Stimulated activated CD4-positive, alpha-beta T cell treated with anti-CD3 and anti-CD28 coated beads, Interleukin-2, amount 100 ng/mL, for 48 hours (primary cell): ENCODE data around the gene C16orf92.
A peak's percentile ranks its signal among the peaks of the same experiment; 100 is the strongest.
"Not testable (repeated sequence)": the region's sequence is repeated elsewhere in the genome, so short reads cannot be mapped to it uniquely, and the experiment has no call there.

Experiments used
- DNase-seq, 2 donors: peaks; one replicate each; pipeline ENCODE4 v3.0.0-alpha.2; 2020

The C16orf92 gene

DNA sequence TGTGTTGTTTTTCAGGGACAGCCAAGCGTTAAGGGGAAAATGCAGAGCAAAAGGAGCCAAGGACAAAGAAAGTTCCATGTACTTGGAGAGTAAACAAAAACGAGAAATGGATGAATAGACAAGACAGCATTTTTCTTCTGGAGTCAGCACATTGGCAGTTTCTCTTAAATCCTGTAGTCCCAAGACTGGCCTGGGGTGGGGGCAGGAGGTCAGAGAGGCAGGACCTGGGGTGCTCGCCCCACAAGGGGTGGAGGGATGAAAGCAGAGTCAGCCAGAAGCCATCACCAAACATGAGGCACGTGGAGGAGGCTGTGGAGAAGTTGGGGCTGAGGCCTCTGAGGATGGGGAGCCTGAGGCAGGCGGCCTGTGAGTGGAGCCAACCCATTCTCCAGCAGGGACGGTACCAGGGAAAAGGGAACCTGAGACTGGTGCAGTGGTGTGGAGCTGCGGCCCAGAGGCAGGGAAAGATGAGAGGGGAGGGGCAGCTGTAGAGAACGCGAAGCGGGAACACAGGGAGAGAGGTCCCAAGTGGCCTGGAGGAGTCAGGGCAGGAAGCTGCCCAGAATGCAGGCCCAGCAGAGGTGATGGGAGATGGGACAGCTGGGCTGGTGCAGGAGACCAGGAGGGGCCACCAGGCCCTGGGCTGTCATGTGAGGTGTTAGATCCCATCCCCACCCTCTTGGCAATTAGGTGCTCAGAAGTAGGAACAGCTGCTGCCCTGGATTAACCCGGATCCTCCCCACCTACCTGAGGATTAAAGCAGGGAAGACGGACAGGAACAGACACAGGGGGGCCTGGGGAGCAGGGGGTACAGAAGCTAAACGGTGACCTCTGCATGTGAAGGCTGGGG, 4.8 kb downstream of the C16orf92 start:
- no peak for DNase-seq

DNA sequence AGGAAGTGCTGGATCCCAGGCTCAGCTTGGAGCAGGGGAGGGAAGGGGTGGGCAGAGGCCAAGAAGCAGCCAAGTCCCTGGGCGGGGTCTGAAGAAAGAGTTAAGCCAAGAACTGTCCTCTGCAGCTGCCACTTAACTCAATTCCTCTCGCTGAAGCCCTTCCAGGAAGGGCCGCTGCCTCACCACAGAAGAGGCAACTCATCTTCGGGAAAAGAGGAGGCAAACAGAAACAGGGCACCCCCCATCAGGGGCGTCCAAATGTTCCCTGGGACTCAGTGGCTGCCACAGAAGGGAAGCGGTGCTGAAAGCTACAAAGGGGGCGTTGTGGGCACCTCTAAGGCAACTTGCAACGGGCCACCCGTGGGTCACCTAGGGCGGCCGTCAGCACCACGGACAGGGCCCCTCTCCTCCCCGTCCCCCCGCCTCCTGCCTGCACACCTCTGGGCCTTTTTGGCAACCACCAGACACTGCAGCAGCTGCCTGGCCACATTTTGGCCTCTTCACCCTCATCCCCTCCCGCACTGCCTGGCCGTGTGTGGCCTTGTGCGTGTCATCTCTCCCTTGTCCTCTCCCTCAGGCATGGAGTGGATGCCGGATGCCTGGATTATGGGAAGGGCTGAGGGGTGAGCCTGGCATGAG, 5.6 kb downstream of the C16orf92 start:
- DNase-seq, result peak in 1 of 2 donors; percentile 32

DNA sequence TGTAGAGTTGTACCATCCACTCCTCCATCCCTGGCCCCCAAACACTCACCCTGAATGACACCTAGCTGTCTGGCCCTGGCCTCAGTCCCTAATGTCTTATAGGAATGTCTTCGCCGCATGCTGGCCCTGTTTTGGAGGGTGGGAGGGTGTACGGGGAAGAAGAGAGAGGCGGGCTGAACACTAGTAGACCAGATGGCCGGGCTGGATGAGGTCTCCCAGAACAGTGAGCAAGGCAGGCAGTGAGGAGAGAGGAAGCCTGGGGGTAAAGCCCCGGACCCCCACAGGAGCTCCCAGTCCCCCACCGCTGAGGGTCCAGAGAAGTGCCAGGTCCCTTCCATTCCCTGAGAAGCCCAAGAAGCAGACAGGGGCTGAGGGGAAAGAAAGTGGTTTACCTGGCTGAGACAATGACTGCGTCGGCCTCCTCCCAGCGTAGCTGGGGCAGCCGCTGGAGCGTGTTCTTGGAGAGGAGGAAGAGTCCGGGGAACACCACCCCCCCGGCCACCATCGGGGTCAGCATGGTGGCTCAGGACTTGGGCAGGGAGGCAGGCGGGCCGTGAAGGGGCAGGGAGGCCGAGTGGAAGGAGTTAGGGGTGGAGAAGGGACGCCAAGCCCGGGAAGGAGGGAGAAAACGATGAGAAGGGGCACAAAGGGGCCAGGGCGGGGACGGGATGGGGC, 7.2 kb downstream of the C16orf92 start:
- DNase-seq, result no peak

DNA sequence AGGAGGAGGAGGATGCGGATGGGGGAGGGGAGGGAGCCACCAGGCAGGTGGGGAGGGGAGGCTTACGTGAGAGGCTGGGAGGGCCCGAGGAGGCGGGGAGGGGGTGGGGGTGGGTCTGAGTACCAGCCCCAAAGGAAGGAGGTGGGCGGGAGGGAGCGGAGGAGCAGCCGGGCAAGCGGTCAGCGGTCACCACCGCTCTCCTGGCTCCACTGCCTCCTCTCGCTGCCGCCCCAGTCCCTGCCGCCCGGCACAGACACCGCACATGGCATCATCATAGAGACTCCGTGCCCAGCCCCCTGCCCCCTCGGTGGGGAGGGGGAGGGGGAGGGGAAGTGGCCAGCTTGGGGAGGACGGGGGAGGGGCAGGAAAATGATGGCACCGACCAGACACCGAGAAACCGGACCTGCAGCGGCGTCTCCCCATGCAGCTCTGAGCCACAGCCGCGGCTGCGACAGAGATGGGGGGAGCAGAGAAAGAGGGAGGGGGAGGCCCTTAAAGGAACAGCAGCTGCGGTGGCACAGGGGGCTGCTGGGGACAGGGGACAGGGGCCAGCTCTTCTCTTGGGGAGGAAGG, 7.9 kb downstream of the C16orf92 start, which contains the start of gene TLCD3B:
Gene TLCD3B, minus strand, starts transcription at position 431 of the 573 bp plus-strand sequence. CDS start 744 bp downstream, outside the sequence.
- no peak for DNase-seq

- DNase-seq, result no peak
Observed at GRCh38 chr16:30031477-30031918, 8.5 kb downstream of the C16orf92 start.

GRCh38 chr16:30032083-30032819, 9.3 kb downstream of the C16orf92 start:
- peak; percentile 62 to 64 for DNase-seq

DNA sequence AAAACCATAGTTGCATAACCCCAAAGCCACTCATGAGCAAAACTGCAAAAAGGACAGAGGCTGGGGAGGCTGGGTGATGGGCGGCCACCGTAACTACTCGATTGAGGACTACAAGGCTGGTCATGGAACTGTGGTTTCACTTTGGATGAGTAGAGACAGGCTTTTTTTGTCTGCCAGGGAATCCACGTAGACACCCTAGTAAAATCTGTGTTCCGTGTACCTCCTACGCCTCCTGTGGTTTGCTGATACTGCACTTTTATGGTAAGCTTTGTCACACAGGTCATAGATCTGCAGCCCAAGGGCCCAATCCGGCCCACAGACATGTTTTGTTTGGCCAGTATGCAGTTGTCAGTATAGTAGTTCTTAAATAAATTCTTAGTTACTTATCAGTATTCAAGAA, 10.3 kb downstream of the C16orf92 start:
- no peak for DNase-seq

GRCh38 chr16:30040221-30040620, 17.2 kb downstream of the C16orf92 start:
- DNase-seq, result no peak

DNA sequence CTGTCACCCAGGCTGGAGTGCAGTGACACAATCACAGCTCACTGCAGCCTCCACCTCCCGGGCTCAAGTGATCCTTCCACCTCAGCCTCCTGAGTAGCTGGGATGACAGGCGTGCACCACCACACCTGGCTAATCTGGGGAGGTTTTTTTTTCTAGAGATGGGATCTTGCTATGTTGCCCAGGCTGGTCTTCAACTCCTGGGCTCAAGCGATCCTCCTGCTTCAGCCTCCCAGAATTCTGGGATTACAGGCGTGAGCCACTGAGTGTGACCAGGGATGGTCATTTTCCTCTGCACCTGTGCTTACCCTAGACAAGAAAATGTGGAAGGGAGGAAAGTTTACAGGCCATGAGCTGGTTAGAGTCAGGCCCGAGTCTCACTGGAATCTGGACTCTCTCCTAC, 17.7 kb downstream of the C16orf92 start:
- not testable (repeated sequence) for DNase-seq

GRCh38 chr16:30041841-30042240, 18.8 kb downstream of the C16orf92 start:
- no peak for DNase-seq

GRCh38 chr16:30046178-30046577, 23.2 kb downstream of the C16orf92 start:
- no peak for DNase-seq

DNA sequence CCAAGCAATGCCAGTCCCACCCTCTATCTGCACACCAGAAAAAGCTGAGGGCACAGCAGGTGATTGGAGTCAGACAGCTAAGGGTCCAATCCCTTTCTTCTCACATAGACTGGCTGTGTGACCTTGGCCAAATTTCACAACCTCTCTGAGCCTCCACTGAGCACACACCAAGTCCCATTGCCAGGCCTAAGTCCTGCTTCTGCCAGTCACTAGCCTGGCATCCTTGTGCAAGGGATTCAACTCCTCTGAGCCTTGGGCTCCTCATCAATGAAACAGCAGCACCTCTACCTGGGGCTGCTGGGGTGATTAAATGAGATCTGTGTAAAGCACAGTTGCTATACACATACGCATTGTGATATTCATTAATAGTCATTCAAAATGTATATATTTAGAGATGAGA, 23.6 kb downstream of the C16orf92 start:
- no peak for DNase-seq

DNA sequence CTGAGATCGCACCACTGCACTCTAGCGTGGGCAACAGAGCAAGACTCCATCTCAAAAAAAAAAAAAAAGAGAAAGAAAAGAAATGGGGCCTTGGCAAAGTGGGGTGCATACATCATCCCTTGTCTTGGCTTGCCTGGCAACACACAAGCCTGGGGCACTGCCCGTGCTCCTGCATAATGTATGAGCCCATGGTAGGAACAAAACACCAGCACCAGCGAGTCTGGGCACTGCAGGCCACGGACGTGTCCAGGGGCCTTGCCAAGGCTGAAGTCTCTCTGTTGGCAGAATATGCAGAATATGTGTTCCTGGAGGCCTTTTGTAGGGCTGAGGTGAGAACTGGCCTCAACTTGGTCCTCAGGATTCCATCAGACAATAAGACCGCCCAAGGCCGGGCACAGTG, 26.9 kb downstream of the C16orf92 start:
- no peak for DNase-seq

- no peak for DNase-seq
Observed at GRCh38 chr16:30051518-30051917, 28.5 kb downstream of the C16orf92 start.

DNA sequence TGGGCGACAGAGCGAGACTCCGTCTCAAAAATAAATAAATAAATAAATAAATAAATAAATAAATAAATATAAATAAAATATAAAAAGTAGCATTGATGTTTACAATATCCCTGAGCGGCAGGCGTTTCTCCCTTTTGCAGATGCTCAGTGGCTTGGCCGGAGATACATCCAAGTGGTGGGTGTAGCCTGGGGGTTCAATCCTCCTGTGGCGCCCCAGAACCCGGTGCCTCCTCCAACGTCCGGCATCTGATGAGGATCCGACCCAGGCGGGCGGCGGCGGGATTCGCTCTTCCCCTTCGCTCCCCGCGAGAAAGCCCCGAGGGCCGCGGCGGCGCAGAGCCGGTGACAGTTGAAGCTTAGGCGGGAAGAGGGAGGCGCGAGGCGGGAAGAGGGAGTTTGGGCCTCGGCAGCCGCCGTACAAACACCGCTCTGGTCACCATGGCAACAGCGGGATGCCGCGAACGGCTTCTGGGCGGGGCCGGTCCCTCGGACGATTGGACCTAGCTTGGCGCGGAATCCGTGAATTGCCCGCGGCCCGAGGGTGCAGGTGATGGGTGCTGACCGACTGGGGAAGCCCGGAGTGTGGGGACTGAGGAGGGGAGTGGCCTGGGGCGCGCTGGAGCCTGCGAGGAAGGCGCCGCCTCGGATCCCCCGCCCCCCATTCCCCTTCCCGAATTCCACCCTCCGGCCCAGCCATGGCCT, 29.8 kb downstream of the C16orf92 start:
- DNase-seq, result peak; percentile 96 to 98

- DNase-seq, result no peak
Observed at GRCh38 chr16:30053376-30054015, 30.5 kb downstream of the C16orf92 start.

DNA sequence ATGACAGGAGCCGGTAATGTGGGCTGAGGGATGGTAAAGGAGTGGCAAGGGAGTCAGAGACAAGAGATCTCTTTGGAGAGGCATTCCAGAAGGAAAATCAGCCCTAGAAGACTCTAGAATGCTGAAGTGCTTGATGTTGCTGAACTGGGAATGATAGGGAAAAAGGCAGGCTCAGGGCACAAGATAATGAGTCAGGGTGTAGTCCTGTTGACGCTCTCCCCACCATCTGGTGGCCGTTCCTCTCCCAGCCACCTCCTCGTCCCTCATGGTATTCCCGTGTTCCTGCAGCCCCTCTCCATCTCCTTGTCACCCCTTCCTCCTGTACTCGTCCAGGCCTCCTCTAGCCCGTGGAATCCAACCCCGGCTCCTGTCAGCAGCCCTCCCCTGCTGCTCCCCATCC, 31.5 kb downstream of the C16orf92 start:
- DNase-seq, result no peak

GRCh38 chr16:30054959-30055553, 32.1 kb downstream of the C16orf92 start:
- peak; percentile 54 to 63 for DNase-seq

DNA sequence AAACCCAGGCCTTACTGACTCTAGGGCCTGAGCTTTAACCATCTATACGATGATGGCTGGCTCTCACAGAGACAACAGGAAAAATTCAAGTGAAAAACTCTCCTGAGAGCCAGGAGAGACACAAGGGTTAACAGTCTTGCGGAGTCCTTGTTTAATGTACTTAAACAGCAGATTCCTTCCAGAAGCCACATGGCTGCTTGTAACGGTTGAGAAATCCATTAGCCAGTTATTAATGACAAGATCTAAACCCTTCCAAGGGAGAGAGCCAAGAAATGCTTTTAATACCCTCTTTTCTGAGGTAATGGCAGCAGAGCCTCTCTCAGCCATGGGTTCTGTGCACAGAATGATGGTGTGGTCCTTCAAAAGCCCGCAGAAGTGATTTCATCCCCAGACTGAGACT, 37.3 kb downstream of the C16orf92 start:
- DNase-seq, result no peak

GRCh38 chr16:30060836-30061554, 38.0 kb downstream of the C16orf92 start:
- no peak for DNase-seq
